HepG2 (cell line): Measurements from ENCODE around the gene CFAP210. TPM values are rescaled to one million over a fixed set of nuclear protein-coding genes. Genes with fewer than 3 reads are reported as not detected.

Experiments used
- ARNT ChIP-seq: fragments of 450-650 bp; IDR thresholded peaks from 2 replicates; pipeline ENCODE4 v1.6.1; 2017
- ATM ChIP-seq: fragments of 450-650 bp; IDR thresholded peaks from 2 replicates; pipeline ENCODE4 v1.7.1; 2017; ENCODE audit warnings: mild to moderate bottlenecking, borderline replicate concordance
- BCL3 ChIP-seq: sonication (generic); formaldehyde crosslinking; IDR thresholded peaks from 2 replicates; pipeline ENCODE4 v1.5.1; 2020; ENCODE audit warnings: mild to moderate bottlenecking, missing genetic modification reagents, moderate library complexity
- BORCS8-MEF2B ChIP-seq: sonication (generic); formaldehyde crosslinking; IDR thresholded peaks from 2 replicates; pipeline ENCODE4 v1.8.0; 2022; ENCODE audit warnings: mild to moderate bottlenecking, missing genetic modification reagents
- CEBPB ChIP-seq: IDR thresholded peaks from 2 replicates; pipeline ENCODE4 v1.6.1; 2011; ENCODE audit warnings: low read depth, low read length, improper control_type of control experiment, borderline replicate concordance
- E2F2 ChIP-seq: sonication (generic); formaldehyde crosslinking; IDR thresholded peaks from 2 replicates; pipeline ENCODE4 v1.4.0; 2020; ENCODE audit warnings: missing genetic modification reagents, borderline replicate concordance
- HOXA5 ChIP-seq: sonication (generic); formaldehyde crosslinking; IDR thresholded peaks from 2 replicates; pipeline ENCODE4 v1.4.0; 2020; ENCODE audit warnings: missing genetic modification reagents
- KLF11 ChIP-seq: IDR thresholded peaks from 2 replicates; pipeline ENCODE4 v1.6.1; 2016; ENCODE audit warnings: missing compliant biosample characterization
- NFE2 ChIP-seq: sonication (generic); formaldehyde crosslinking; IDR thresholded peaks from 2 replicates; pipeline ENCODE4 v1.4.0; 2020; ENCODE audit warnings: missing genetic modification reagents
- PHF8 ChIP-seq: sonication (generic); formaldehyde crosslinking; IDR thresholded peaks from 2 replicates; pipeline ENCODE4 v1.5.0; 2020; ENCODE audit warnings: missing genetic modification reagents
- PLRG1 ChIP-seq: fragments of 450-650 bp; conservative IDR thresholded peaks from 2 replicates; pipeline ENCODE4 v1.6.1; 2016
- RFXAP ChIP-seq: sonication (generic); formaldehyde crosslinking; IDR thresholded peaks from 2 replicates; pipeline ENCODE4 v1.4.0; 2020; ENCODE audit warnings: missing genetic modification reagents, borderline replicate concordance
- RORA ChIP-seq: sonication (generic); formaldehyde crosslinking; IDR thresholded peaks from 2 replicates; pipeline ENCODE4 v1.5.0; 2020; ENCODE audit warnings: mild to moderate bottlenecking, missing genetic modification reagents, moderate library complexity
- TEAD3 ChIP-seq: optimal IDR thresholded peaks from 2 replicates; pipeline ENCODE3; 2016; ENCODE audit warnings: borderline replicate concordance
- XRCC5 ChIP-seq: fragments of 200-400 bp; formaldehyde crosslinking; optimal IDR thresholded peaks from 2 replicates; pipeline ENCODE3; 2017; ENCODE audit warnings: mild to moderate bottlenecking, low read length
- ZFYVE20 ChIP-seq: sonication (generic); formaldehyde crosslinking; IDR thresholded peaks from 2 replicates; pipeline ENCODE4 v1.8.0; 2023; ENCODE audit warnings: low read depth, mild to moderate bottlenecking, moderate library complexity, missing genetic modification reagents, borderline replicate concordance
- ZNF383 ChIP-seq: sonication (generic); formaldehyde crosslinking; IDR thresholded peaks from 2 replicates; pipeline ENCODE4 v1.4.0; 2020; ENCODE audit warnings: missing genetic modification reagents, mild to moderate bottlenecking, borderline replicate concordance
- ZNF563 ChIP-seq: sonication (generic); formaldehyde crosslinking; IDR thresholded peaks from 2 replicates; pipeline ENCODE4 v1.8.0; 2022; ENCODE audit warnings: mild to moderate bottlenecking, moderate library complexity, missing genetic modification reagents
- ZNF678 ChIP-seq: sonication (generic); formaldehyde crosslinking; IDR thresholded peaks from 2 replicates; pipeline ENCODE4 v1.4.0; 2020; ENCODE audit warnings: mild to moderate bottlenecking, missing genetic modification reagents
- ZNF7 ChIP-seq: IDR thresholded peaks from 2 replicates; pipeline ENCODE4 v1.6.1; 2016; ENCODE audit warnings: missing biosample characterization, missing genetic modification reagents
- polyA plus RNA-seq, 8 experiments: library from polyadenylated mRNA; depleted of rRNA in 3 of 8; stranded (reverse) in 7 of 8; unstranded in 1 of 8; fragments of >200 nt; fragmentation: Illumina TruSeq in 4 of 8; extraction: Trizol in 4 of 8; gene quantifications; 2 replicates each; pipeline versions ENCODE4 v1.2.1 to v1.2.3, GENCODE V29; 2011 to 2016; ENCODE audit warnings: low read depth in 4 of 8, missing spikeins in 1 of 8, mixed read lengths in 1 of 8; ENCODE audit not compliant: insufficient read depth in 1 of 8
- total RNA-seq, 5 experiments: library from RNA; depleted of rRNA; stranded (reverse); fragments of >200 nt; fragmentation: Illumina TruSeq; extraction: Trizol; gene quantifications; 2 replicates each; pipeline ENCODE4 v1.2.3, GENCODE V29; 2016; ENCODE audit warnings: low read depth in 1 of 5
- TF ChIP-seq, protein P1 (sequence below): sonication (generic); formaldehyde crosslinking; conservative IDR thresholded peaks from 2 replicates; pipeline ENCODE4 v1.8.0; 2022; ENCODE audit warnings: low read depth, missing genetic modification reagents
- TF ChIP-seq, protein P2 (sequence below): IDR thresholded peaks from 2 replicates; pipeline ENCODE4 v1.6.1; 2018; ENCODE audit warnings: missing genetic modification reagents, mild to moderate bottlenecking, missing compliant biosample characterization
- TF ChIP-seq, protein P3 (sequence below): sonication (generic); formaldehyde crosslinking; IDR thresholded peaks from 2 replicates; pipeline ENCODE4 v1.4.0; 2020; ENCODE audit warnings: missing genetic modification reagents

Gene CFAP210
- total and polyA plus RNA-seq, 2 of the 13 experiments (the other 11 are each of a cell fraction or from before 2014, with no cell fraction given), result 0.18 TPM; not detected in 1

GRCh38 chr2:169715379-169716237, 21.4 kb upstream of the CFAP210 start (continued):
- no peak for TF ChIP-seq HOXA5 (CRISPR knock-in tag)
- TF ChIP-seq E2F2 (CRISPR knock-in tag), result no peak
- peak; percentile 31; the same call in 1 of the 2 replicates for TF ChIP-seq RFXAP (CRISPR knock-in tag)
- no peak for TF ChIP-seq PLRG1
- TF ChIP-seq CEBPB, result peak; percentile 93
- TF ChIP-seq RORA (CRISPR knock-in tag), result no peak
- TF ChIP-seq ZNF7 (CRISPR knock-in tag), result no peak
- peak; percentile 25 for TF ChIP-seq XRCC5
- TF ChIP-seq, protein P1, sequence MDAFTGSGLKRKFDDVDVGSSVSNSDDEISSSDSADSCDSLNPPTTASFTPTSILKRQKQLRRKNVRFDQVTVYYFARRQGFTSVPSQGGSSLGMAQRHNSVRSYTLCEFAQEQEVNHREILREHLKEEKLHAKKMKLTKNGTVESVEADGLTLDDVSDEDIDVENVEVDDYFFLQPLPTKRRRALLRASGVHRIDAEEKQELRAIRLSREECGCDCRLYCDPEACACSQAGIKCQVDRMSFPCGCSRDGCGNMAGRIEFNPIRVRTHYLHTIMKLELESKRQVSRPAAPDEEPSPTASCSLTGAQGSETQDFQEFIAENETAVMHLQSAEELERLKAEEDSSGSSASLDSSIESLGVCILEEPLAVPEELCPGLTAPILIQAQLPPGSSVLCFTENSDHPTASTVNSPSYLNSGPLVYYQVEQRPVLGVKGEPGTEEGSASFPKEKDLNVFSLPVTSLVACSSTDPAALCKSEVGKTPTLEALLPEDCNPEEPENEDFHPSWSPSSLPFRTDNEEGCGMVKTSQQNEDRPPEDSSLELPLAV (CRISPR knock-in tag), result no peak
- TF ChIP-seq KLF11, result no peak
- peak; percentile 82 for TF ChIP-seq TEAD3 (CRISPR knock-in tag)
- no peak for TF ChIP-seq ATM
- no peak for TF ChIP-seq ARNT
- TF ChIP-seq PHF8 (CRISPR knock-in tag), result peak; percentile 43
- TF ChIP-seq, protein P2, sequence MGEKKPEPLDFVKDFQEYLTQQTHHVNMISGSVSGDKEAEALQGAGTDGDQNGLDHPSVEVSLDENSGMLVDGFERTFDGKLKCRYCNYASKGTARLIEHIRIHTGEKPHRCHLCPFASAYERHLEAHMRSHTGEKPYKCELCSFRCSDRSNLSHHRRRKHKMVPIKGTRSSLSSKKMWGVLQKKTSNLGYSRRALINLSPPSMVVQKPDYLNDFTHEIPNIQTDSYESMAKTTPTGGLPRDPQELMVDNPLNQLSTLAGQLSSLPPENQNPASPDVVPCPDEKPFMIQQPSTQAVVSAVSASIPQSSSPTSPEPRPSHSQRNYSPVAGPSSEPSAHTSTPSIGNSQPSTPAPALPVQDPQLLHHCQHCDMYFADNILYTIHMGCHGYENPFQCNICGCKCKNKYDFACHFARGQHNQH (CRISPR knock-in tag), result peak; percentile 94
- TF ChIP-seq ZFYVE20 (CRISPR knock-in tag), result no peak
- no peak for TF ChIP-seq ZNF678 (CRISPR knock-in tag)
- TF ChIP-seq BORCS8-MEF2B (CRISPR knock-in tag), result 0 out of 2 replicates have a peak, but pooled peaks have one; percentile 21
- TF ChIP-seq, protein P3, sequence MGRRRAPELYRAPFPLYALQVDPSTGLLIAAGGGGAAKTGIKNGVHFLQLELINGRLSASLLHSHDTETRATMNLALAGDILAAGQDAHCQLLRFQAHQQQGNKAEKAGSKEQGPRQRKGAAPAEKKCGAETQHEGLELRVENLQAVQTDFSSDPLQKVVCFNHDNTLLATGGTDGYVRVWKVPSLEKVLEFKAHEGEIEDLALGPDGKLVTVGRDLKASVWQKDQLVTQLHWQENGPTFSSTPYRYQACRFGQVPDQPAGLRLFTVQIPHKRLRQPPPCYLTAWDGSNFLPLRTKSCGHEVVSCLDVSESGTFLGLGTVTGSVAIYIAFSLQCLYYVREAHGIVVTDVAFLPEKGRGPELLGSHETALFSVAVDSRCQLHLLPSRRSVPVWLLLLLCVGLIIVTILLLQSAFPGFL (CRISPR knock-in tag), result no peak
- peak; percentile 93 for TF ChIP-seq ZNF383 (CRISPR knock-in tag)
- 0 out of 2 replicates have a peak, but pooled peaks have one; percentile 43 for TF ChIP-seq ZNF563 (CRISPR knock-in tag)
- no peak for TF ChIP-seq NFE2 (CRISPR knock-in tag)
- TF ChIP-seq BCL3 (CRISPR knock-in tag), result 0 out of 2 replicates have a peak, but pooled peaks have one; percentile 37
